ENCODE data around the gene ZSWIM1. TPM values are rescaled to one million over a fixed set of nuclear protein-coding genes. Genes with fewer than 3 reads are reported as not detected.
A peak's percentile ranks its signal among the peaks of the same experiment; 100 is the strongest.

ZSWIM1 gene
- total RNA-seq, 4 donors from 2014 or later, result 4.5 to 8.2 (median 6.0) TPM

DNA sequence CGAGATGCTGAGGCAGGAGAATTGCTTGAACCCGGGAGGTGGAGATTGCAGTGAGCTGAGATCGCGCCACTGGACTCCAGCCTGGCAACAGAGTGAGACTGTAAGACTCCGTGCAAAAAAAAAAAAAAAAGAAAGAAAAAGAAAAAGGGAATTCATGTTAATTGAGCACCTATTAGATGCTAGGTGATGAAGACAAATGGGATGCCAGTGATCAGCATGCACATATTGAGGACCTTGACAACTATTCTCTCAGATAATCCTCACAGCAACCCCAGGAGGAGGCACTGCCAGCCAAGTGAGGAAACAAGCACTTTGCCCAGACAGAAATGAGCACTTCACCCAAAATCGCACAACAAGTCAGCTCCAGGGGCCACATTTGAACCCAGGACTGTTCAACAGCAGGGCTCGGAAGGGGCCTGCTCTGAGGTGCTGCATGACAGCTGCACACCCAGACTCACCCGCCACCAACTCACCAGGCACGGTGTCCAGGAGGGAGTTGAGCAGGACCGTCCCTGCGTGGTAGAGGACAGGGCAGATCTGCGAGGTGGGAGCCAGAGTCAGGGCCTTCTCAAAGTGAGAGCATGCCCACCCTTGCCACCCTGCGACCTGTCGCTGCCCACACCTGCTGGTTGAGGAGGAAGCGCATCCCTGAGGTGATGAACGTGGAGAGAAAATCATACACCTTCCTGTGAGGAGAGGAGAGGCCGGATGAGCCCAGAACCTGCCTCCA is 26.4 kb downstream of the ZSWIM1 start:
- DNase-seq (ENCODE audit: low spot score in 2 of 2), result no peak
- Histone ChIP-seq H3K9me3 (no peaks in the 10 kb centered on the region), H3K27me3 (no peaks in the 10 kb centered on the region), H3K27ac (no peak overlapping the region), H3K36me3 (peaks cover 0 to 56% (median 0%) of the 10 kb centered on the region in 3 donors), H3K4me1 (peaks cover 0 to 24% (median 7%) of the 10 kb centered on the region in 4 donors), H3K4me3 (no peak overlapping the region)
- no peak for TF ChIP-seq EP300 (IDR thresholded peaks at IDR 0.05)
- TF ChIP-seq, protein P1, sequence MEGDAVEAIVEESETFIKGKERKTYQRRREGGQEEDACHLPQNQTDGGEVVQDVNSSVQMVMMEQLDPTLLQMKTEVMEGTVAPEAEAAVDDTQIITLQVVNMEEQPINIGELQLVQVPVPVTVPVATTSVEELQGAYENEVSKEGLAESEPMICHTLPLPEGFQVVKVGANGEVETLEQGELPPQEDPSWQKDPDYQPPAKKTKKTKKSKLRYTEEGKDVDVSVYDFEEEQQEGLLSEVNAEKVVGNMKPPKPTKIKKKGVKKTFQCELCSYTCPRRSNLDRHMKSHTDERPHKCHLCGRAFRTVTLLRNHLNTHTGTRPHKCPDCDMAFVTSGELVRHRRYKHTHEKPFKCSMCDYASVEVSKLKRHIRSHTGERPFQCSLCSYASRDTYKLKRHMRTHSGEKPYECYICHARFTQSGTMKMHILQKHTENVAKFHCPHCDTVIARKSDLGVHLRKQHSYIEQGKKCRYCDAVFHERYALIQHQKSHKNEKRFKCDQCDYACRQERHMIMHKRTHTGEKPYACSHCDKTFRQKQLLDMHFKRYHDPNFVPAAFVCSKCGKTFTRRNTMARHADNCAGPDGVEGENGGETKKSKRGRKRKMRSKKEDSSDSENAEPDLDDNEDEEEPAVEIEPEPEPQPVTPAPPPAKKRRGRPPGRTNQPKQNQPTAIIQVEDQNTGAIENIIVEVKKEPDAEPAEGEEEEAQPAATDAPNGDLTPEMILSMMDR (IDR thresholded peaks at IDR 0.05), result no peak
- no peak for TF ChIP-seq POLR2A (IDR thresholded peaks at IDR 0.05)
- 96 to 97% methylated on average over 17 of the region's 17 CpGs for WGBS, 2 donors

GRCh38 chr20:45908084-45908483 is 27.1 kb downstream of the ZSWIM1 start:
- TF ChIP-seq, protein P1 (IDR thresholded peaks at IDR 0.05), result no peak
- TF ChIP-seq EP300 (IDR thresholded peaks at IDR 0.05) (no peak), POLR2A (IDR thresholded peaks at IDR 0.05) (no peak)
- DNase-seq (ENCODE audit: low spot score in 2 of 2), result no peak
- H3K36me3 ChIP-seq, result peaks cover 0 to 49% (median 0%) of the 10 kb centered on the region in 3 donors
- H3K27me3 ChIP-seq, result no peaks in the 10 kb centered on the region
- peaks cover 0 to 30% (median 9%) of the 10 kb centered on the region in 4 donors for H3K4me1 ChIP-seq
- 82 to 92% methylated on average over 2 of the region's 2 CpGs for WGBS, 2 donors
- no peaks in the 10 kb centered on the region for H3K9me3 ChIP-seq
- no peak overlapping the region for H3K4me3 ChIP-seq
- H3K27ac ChIP-seq, result no peak overlapping the region

DNA sequence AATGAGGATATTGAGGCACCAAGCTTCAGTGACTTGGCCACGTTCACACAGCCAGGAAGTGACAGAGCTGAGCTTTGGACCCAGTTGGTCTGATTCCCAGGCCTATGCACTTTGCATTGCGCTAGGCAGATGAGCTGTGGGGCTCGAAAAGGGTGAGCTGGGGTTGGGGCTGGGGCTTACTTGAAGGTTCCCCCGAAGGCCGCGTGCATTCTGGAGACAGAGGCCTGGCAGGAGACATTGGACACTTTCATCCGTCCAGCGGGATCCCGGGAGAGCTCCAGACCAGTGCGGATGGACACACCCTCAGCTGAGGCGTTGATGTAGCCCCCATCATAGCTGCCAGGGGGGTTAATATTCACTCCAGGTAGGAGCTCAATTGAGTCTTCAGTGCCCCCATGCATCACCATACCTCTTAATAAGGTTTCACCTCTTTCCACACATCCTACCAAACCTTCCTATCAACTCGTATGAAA is 28.3 kb downstream of the ZSWIM1 start:
- Histone ChIP-seq H3K4me1 (peaks cover 0 to 30% (median 9%) of the 10 kb centered on the region in 4 donors), H3K4me3 (no peak overlapping the region), H3K36me3 (peaks cover 0 to 36% (median 0%) of the 10 kb centered on the region in 3 donors), H3K27ac (peak overlapping the region in 2 of 4 donors; percentile 57 to 92), H3K9me3 (no peaks in the 10 kb centered on the region), H3K27me3 (no peaks in the 10 kb centered on the region)
- TF ChIP-seq POLR2A (IDR thresholded peaks at IDR 0.05) (no peak), EP300 (IDR thresholded peaks at IDR 0.05) (no peak)
- TF ChIP-seq, protein P1 (IDR thresholded peaks at IDR 0.05), result no peak
- no peak for DNase-seq (ENCODE audit: low spot score in 2 of 2)
- WGBS, 2 donors, result 89% methylated on average over 12 of the region's 12 CpGs

DNA sequence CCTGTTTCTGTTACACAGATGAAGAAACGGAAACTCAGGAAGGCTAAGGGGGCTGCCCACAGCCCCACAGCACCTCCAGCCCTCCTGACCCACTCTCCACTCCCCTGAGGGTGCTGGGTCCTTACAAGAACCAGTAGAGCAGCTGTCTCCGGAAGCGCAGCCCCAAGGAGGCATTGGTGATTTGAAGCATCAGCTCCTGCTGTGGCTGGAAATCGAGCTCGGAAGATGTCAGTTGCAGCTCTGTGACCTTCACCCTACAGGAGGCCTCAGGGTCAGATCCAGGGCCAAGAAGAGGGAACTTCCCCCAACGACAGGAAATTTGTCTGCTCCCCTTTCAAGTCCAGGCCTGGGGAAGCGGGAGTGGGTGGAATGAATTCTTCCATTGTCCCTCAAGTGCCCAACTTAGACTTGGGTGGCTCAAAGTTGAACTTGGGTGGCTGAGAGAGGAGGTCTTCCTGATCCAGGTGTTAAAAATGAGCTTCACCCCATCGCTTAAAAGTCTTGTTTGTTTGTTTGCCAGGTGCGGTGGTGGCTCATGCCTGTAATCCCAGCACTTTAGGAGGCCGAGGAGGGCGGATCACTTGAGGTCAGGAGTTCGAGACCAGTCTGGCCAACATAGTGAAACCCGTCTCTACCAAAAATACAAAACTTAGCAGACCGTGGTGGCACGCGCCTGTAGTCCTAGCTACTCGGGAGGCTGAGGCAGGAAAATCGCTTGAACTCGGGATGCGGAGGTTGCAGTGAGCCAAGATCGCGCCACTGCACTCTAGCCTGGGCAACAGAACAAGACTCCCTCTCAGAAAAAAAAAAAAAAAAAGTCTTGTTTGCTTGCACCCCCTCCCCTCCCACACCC is 29.0 kb downstream of the ZSWIM1 start:
- no peaks in the 10 kb centered on the region for H3K9me3 ChIP-seq
- TF ChIP-seq EP300 (IDR thresholded peaks at IDR 0.05), result no peak
- TF ChIP-seq, protein P1 (IDR thresholded peaks at IDR 0.05), result no peak
- TF ChIP-seq POLR2A (IDR thresholded peaks at IDR 0.05), result no peak
- no peak for DNase-seq (ENCODE audit: low spot score in 2 of 2)
- H3K27me3 ChIP-seq, result no peaks in the 10 kb centered on the region
- peaks cover 0 to 29% (median 0%) of the 10 kb centered on the region in 3 donors for H3K36me3 ChIP-seq
- WGBS, 2 donors, result 73 to 77% methylated on average over 22 of the region's 22 CpGs
- peak overlapping the region in 2 of 4 donors; percentile 57 to 92 for H3K27ac ChIP-seq
- peak overlapping the region in 3 of 4 donors; percentile 5 to 58 (median 53) for H3K4me3 ChIP-seq
- peaks cover 0 to 30% (median 9%) of the 10 kb centered on the region in 4 donors for H3K4me1 ChIP-seq
